Measurements from ENCODE around the gene MAP1S.

MAP1S gene

GRCh38 chr19:17741456-17741855, 22.2 kb downstream of the MAP1S start:
- no peak for DNase-seq

GRCh38 chr19:17743874-17744580, 24.7 kb downstream of the MAP1S start:
- peak; percentile 43 for DNase-seq

GRCh38 chr19:17747205-17748098, 28.2 kb downstream of the MAP1S start:
- peak; percentile 97 for DNase-seq

- DNase-seq: no peak
Measured at GRCh38 chr19:17748884-17749638, 29.8 kb downstream of the MAP1S start.

- DNase-seq: peak; percentile 22
Measured at GRCh38 chr19:17749912-17750317, 30.6 kb downstream of the MAP1S start.

GRCh38 chr19:17751103-17751911, 32.0 kb downstream of the MAP1S start, which contains the start of gene FCHO1:
Gene FCHO1 (plus strand): TSS chr19:17751477. CDS start chr19:17755165, 3,688 bp downstream.
- peak; percentile 75 for DNase-seq

- DNase-seq: peak; percentile 55
Measured at GRCh38 chr19:17751912-17752273, 32.6 kb downstream of the MAP1S start.

- no peak for DNase-seq
Measured at GRCh38 chr19:17752865-17753639, 33.8 kb downstream of the MAP1S start.

GRCh38 chr19:17753976-17754375, 34.7 kb downstream of the MAP1S start:
- no peak for DNase-seq

GRCh38 chr19:17754634-17755442, 35.6 kb downstream of the MAP1S start:
- peak; percentile 13 for DNase-seq

GRCh38 chr19:17755443-17755890, 36.2 kb downstream of the MAP1S start:
- DNase-seq: no peak

GRCh38 chr19:17755977-17756670, 36.8 kb downstream of the MAP1S start:
- peak; percentile 47 for DNase-seq

GRCh38 chr19:17757125-17757524, 37.8 kb downstream of the MAP1S start:
- DNase-seq: no peak

GRCh38 chr19:17758515-17758914, 39.2 kb downstream of the MAP1S start:
- DNase-seq: no peak

- no peak for DNase-seq
Measured at GRCh38 chr19:17761148-17761547, 41.9 kb downstream of the MAP1S start.

GRCh38 chr19:17762505-17763229, 43.4 kb downstream of the MAP1S start:
- DNase-seq: peak; percentile 72

GRCh38 chr19:17764348-17764747, 45.1 kb downstream of the MAP1S start:
- DNase-seq: no peak

- DNase-seq: peak; percentile 35
Measured at GRCh38 chr19:17765069-17765618, 45.9 kb downstream of the MAP1S start.

Measured in OCI-M1 (cell line).